Fibroblast of the conjunctiva (primary cell): ENCODE data around the gene ARSG.
"Not testable (repeated sequence)": the region's sequence is repeated elsewhere in the genome, so short reads cannot be mapped to it uniquely, and the experiment has no call there.

Source experiments
- DNase-seq: peaks from one replicate; pipeline ENCODE4 v3.0.0-alpha.2; 2010; ENCODE audit warnings: low read depth

Gene ARSG

GRCh38 chr17:68306819-68307218, 15.5 kb downstream of the ARSG start:
- DNase-seq: no peak

DNA sequence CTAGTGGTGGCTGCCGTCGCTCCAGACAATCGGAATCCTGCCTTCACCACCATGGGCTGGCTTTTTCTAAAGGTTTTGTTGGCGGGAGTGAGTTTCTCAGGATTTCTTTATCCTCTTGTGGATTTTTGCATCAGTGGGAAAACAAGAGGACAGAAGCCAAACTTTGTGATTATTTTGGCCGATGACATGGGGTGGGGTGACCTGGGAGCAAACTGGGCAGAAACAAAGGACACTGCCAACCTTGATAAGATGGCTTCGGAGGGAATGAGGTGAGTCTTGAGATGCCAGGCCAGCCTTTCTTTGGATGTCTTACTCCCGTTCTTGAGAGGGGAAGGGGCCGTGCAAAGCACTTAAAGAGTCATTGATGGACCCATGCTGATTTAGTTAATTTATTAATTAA, 16.1 kb downstream of the ARSG start:
- DNase-seq: no peak

DNA sequence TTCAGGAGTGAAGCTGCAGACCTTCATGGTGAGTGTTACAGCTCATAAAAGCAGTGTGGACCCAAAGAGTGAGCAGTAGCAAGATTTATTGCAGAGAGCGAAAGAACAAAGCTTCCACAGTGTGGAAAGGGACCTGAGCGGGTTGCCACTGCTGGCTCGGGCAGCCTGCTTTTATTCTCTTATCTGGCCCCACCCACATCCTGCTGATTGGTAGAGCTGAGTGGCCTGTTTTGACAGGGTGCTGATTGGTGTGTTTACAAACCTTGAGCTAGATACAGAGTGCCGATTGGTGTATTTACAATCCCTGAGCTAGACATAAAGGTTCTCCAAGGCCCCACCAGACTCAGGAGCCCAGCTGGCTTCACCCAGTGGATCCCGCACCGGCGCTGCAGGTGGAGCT, 17.2 kb downstream of the ARSG start:
- DNase-seq: not testable (repeated sequence)

- not testable (repeated sequence) for DNase-seq
These were observed 17.9 kb downstream of the ARSG start for GRCh38 chr17:68309066-68309670.

- no peak for DNase-seq
These were observed 18.9 kb downstream of the ARSG start for GRCh38 chr17:68310152-68310551.

DNA sequence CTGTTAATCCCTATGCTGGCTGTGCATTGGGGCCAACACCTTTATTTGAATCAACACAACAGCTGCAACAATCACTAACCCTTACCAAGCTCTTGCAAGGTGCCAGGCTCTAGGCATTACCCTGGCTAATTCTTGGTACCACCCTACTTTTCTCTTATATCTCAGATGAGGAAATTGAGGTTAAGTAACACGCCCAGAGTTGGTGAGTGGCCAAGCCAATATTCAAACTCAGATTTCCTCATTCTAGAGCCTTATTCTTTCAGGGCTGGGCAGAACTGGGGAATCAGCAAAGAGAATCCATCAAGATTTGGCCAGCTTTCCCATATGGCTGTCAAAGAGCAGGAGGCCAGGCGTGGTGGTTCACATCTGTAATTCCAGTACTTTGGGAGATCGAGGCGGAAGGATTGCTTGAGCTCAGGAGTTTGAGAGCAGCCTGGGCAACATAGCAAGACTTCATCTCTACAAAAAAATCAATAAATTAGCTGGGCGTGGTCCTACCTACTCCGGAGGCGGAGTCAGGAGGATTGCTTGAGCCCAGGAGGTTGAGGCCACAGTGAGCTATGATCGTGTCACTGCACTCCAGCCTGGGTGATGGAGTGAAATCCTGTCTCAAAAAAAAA, 23.7 kb downstream of the ARSG start:
- no peak for DNase-seq

- DNase-seq: no peak
These were observed 24.6 kb downstream of the ARSG start for GRCh38 chr17:68315930-68316329.

DNA sequence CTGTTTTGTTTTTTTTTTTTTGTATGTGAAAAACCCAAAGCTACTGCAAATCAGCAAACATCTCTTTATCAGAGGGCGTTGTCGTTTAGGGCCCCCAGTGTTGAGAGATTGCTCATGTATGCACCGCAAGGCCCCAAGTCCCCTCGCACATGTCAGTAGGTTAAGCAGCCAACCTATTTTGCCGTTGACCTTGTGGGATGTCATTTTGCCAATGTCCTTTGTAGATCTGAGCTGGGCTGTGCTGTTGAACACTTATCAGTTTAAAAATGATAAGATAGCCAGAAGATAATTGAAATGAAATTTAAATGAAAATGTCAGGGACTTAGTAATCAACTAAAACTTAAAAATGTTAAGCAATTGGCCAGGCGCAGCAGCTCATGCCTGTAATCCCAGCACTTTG, 26.2 kb downstream of the ARSG start:
- no peak for DNase-seq

DNA sequence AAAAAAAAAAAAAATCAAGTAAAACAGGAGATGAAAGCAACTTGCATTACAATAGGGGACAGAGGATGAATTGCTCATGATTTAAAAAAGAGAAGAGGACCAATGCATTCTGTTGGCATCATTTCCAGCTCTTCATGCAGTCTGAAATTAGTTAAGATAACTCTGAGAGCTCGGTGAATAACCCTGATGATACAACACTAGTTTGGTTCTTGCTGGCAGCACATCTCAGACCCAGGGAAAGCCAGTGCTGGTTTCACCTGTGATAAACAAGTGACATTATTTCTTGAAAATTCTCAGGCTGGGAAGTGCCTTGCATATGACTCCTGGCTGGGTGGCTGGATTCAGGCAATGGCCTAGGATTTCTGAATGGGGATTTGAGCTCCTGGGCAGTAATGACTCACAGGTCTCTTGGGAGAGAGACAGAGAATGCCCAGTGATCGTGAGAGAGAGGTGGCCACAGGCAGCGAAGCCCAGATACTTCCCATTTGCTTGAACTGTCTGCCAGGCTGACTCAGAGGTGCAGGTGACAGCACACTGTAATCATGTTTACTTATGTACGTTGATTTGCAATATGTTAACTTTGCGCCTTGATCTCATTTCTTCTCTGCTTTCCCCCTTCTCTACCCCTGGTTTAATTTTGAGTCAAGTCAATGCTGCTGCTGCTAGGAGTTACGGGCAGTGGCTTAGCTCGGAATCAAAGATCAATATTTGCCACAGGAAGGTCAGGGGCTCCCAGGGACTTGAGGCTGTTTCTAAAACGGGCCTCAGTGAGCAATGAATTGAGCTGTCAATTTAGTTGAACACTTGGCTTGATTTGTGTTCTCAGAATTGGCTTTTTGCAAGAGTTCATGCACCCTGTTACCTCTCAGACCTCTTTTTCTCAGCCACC, 27.1 kb downstream of the ARSG start:
- no peak for DNase-seq

DNA sequence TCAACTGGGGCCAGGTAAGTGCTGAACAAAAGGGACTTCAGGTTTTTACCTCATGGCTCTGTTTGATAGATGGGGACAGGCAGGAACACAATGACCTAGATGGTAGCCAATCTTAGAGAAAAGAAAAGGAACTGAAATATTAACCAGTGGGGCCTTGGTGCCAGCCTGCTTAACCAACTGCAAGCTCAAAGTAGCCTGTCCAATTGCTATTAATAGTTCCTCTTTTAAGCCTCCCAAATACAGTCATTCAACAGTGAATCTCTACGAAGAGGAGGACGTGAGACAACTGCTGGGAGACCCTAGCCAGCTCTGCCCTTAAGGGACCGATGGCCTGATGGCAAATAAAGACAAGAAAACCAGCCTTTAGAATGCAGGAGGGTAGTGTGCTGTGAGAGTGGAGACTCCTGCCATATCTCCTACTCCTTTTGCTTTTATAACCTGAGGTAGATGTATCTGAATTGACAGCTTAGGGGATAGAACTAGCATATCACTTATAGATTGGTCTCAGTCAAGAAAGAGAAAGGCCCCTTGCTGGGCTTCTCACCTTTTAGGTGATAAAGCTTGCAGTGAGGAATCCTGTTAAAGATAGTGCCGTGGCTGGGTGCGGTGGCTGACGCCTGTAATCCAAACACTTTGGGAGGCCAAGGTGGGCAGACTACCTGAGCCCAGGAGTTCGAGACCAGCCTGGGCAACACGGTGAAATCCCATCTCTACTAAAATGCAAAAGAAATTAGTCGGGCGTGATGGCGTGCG, 28.3 kb downstream of the ARSG start:
- DNase-seq: no peak

GRCh38 chr17:68320311-68320865, 29.1 kb downstream of the ARSG start:
- DNase-seq: no peak

- no peak for DNase-seq
These were observed 29.8 kb downstream of the ARSG start for GRCh38 chr17:68320943-68321555.

DNA sequence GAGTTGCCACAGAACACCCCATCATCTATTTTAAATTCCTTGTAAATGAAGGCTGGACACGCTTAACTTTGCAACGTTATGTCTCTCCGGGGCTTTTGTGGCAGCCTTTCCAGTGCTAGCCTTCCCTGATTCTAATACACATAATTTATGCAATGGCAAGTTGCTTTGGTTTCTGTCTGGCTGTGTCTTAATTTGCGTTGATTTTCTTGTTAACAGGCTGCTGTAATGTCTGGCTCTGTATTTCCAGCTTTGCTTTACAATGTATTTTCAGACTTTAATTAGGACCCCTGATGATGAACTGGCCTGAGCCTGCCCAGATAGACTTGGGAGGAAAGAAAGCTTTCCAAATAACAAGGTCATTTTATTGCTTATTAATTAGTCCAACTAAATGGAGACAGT, 30.3 kb downstream of the ARSG start:
- no peak for DNase-seq

GRCh38 chr17:68322630-68323029, 31.3 kb downstream of the ARSG start:
- no peak for DNase-seq

GRCh38 chr17:68324114-68324513, 32.8 kb downstream of the ARSG start:
- no peak for DNase-seq

DNA sequence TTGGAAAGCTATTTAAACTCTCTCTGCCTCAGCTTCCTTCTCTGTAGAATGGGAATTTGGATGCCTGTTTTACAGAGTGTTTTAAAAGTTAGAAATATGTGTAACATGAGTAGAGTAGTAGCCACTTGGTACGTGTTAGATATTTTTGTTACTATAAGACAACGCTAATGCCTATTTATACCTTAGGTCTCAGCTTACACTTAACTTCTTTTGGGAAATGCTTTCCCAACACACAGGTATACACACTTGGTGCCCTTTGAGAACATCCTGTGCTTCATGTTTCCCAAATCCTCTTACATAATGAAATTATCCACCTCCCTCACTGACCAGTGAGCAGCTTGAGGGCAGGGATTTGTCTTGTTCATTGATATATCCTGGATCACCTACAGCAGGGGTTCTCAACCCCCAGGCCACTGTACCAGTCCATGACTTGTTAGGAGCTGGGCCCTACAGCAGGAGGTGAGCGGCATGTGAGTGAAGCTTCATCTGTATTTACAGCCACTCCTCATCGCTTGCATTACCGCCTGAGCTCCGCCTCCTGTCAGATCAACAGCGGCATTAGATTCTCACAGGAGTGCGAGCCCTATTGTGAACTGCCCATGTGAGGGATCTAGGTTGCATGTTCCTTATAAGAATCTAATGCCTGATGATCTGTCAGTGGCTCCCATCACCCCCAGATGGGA, 33.5 kb downstream of the ARSG start:
- no peak for DNase-seq

DNA sequence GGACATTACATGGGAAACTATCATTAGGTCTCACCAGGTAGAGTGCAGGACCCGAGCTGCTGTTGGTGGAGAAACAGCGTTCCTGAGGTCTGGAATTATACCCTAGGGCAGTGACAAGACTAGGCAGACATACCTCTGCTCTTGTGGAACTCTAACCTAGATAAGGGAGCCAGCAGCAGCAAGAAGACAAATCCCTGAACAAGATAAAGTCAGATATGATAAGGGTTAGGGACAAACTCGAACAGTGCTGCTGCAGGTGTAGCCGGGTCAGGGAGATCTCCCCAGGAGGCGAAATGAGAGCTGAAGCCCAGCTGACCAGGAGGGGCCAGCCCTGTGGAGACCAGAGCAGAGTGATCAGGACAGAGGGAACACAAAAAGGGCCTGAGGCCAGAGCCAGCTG, 34.7 kb downstream of the ARSG start:
- no peak for DNase-seq

DNA sequence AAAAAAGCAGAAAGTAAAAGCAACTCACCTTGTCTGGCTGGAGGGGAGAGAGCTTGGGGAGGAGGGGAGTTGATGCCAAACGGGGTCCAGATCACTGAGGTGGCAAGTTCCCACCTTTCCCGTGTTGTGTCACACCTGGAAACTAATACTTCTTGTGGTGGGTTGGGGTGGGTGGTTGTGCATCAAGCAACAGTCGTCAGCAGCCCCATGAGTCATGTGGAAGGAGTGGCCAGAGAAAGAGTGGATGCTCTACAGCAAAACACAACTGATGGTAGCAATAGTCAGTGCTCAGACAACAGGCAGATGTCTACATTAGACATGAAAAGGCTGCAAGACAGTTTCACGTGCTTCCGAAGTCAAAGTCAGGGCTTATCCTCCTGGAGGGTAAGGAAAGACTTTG, 35.4 kb downstream of the ARSG start:
- no peak for DNase-seq

DNA sequence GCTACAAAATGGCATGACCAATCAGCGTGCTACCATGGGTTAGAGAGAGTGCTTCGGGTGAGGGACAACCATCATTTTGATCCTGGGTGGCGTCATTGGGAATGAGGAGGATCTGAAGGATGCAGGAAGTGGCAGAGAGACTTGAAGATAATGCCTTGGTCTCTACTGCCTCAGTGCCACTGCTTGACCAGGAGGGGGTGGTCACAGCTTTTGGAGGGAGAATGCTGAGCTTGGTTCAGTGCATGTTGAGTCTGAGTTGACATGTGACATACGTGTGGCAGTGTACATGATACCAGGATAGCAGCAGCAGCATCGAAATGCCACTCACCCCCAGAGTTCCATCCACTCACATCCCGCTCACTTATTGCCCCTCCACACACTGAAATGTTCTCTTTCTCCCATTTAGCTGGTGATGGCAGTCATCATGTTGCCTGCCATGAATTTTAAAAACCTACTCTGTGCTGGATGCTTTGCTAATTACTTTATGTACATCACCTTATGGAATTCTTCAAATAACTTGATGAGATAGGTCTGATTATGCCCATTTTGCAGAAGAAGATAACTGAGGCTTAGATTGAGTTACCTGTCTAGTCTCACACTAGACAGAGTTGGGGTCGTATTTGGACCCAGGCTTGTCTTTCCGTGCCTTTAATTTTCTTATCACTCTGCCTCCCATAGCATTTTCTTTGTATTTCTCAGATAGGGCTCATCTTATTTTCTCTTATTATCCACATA, 36.7 kb downstream of the ARSG start:
- DNase-seq: no peak

GRCh38 chr17:68328676-68329075, 37.4 kb downstream of the ARSG start:
- no peak for DNase-seq
